Vagina (tissue), 2 donors: ENCODE results near the gene PACRG.

Experiments
- POLR2A ChIP-seq, 2 donors: fragments of 450-650 bp; IDR thresholded peaks; one replicate each; pipeline ENCODE4 v1.6.1; 2017; ENCODE audit warnings: antibody characterized with exemption in 2 of 2, mild to moderate bottlenecking in 2 of 2, moderate library complexity in 2 of 2
- POLR2AphosphoS5 ChIP-seq, 2 donors: sonication (generic); formaldehyde crosslinking; IDR thresholded peaks; one replicate each; pipeline ENCODE4 v1.9.0; 2017; ENCODE audit warnings: antibody characterized with exemption in 2 of 2, mild to moderate bottlenecking in 2 of 2, low read depth in 1 of 2; ENCODE audit not compliant: insufficient read depth in 1 of 2
- TF ChIP-seq, protein P1 (sequence below), 3 experiments: fragments of 450-650 bp in 2 of 3; fragments of 200-600 bp in 1 of 3; sonication (generic) in 1 of 3; IDR thresholded peaks; one replicate each; pipeline ENCODE4 v1.5.1; 2017 to 2019; ENCODE audit warnings: antibody characterized with exemption in 3 of 3, mild to moderate bottlenecking in 2 of 3, moderate library complexity in 2 of 3

DNA sequence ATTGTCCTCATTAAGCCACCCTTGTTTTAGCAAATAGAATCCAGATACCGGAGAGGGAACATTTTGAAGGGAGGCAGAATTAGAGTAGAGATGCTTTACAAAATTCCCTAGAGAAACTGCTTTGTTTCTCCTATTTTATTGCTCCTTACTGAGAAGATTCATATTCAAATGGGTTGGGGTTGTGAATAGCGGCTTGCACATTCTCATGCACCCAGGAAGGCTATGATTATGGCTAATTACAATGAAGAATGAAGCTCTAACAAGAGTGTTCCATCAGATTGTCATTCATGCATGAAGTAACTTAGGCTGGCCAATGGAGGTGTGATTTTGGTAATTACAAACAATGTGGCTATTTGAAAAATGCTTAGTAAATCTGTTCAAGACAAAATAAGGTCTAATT lies 129.6 kb downstream of the PACRG start:
- TF ChIP-seq POLR2AphosphoS5 (IDR thresholded peaks at IDR 0.05; ENCODE audit: insufficient read depth in 1 of 2, low read depth in 1 of 2) = no peak
- TF ChIP-seq, protein P1, sequence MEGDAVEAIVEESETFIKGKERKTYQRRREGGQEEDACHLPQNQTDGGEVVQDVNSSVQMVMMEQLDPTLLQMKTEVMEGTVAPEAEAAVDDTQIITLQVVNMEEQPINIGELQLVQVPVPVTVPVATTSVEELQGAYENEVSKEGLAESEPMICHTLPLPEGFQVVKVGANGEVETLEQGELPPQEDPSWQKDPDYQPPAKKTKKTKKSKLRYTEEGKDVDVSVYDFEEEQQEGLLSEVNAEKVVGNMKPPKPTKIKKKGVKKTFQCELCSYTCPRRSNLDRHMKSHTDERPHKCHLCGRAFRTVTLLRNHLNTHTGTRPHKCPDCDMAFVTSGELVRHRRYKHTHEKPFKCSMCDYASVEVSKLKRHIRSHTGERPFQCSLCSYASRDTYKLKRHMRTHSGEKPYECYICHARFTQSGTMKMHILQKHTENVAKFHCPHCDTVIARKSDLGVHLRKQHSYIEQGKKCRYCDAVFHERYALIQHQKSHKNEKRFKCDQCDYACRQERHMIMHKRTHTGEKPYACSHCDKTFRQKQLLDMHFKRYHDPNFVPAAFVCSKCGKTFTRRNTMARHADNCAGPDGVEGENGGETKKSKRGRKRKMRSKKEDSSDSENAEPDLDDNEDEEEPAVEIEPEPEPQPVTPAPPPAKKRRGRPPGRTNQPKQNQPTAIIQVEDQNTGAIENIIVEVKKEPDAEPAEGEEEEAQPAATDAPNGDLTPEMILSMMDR (IDR thresholded peaks at IDR 0.05) = no peak
- no peak for TF ChIP-seq POLR2A (IDR thresholded peaks at IDR 0.05)
